HG03432 (cell line): ENCODE data around the gene C1QBP.
"Not testable (repeated sequence)": the region's sequence is repeated elsewhere in the genome, so short reads cannot be mapped to it uniquely, and the experiment has no call there.

Experiments
- ATAC-seq: cut with Tn5 transposase; IDR thresholded peaks from one replicate; pipeline ENCODE4 v1.9.1; 2021; ENCODE audit warnings: mild to moderate bottlenecking, moderate library complexity; ENCODE audit not compliant: unreplicated experiment

The C1QBP gene

GRCh38 chr17:5434984-5435383 lies 4.0 kb downstream of the C1QBP start:
- ATAC-seq = no peak

GRCh38 chr17:5431949-5432556 lies 6.9 kb downstream of the C1QBP start:
- no peak for ATAC-seq

GRCh38 chr17:5431234-5431633 lies 7.7 kb downstream of the C1QBP start:
- not testable (repeated sequence) for ATAC-seq

GRCh38 chr17:5430413-5430999 lies 8.4 kb downstream of the C1QBP start:
- ATAC-seq = no peak

- ATAC-seq = no peak
Observed at GRCh38 chr17:5429191-5429887, 9.6 kb downstream of the C1QBP start.

- no peak for ATAC-seq
Observed at GRCh38 chr17:5425826-5426225, 13.1 kb downstream of the C1QBP start.

- ATAC-seq = no peak
Observed at GRCh38 chr17:5424909-5425308, 14.0 kb downstream of the C1QBP start.

GRCh38 chr17:5422505-5422904 lies 16.4 kb downstream of the C1QBP start:
- ATAC-seq = no peak

GRCh38 chr17:5419959-5420653 lies 18.8 kb downstream of the C1QBP start, which contains the start of gene RPAIN:
Gene RPAIN (plus strand): TSS chr17:5420182. CDS start chr17:5420211, 29 bp downstream.
- ATAC-seq = peak; percentile 65

GRCh38 chr17:5419356-5419958 lies 19.5 kb downstream of the C1QBP start, which contains the start of gene NUP88:
Gene NUP88 (minus strand): TSS chr17:5419662. CDS start chr17:5419650, 12 bp downstream.
- peak; percentile 88 for ATAC-seq

GRCh38 chr17:5418858-5419355 lies 20.0 kb downstream of the C1QBP start:
- ATAC-seq = peak; percentile 30

- ATAC-seq = no peak
Observed at GRCh38 chr17:5416901-5417300, 22.1 kb downstream of the C1QBP start.

GRCh38 chr17:5413682-5414081 lies 25.3 kb downstream of the C1QBP start:
- no peak for ATAC-seq

- no peak for ATAC-seq
Observed at GRCh38 chr17:5410594-5411272, 28.2 kb downstream of the C1QBP start.

GRCh38 chr17:5408186-5408585 lies 30.8 kb downstream of the C1QBP start:
- ATAC-seq = no peak

- no peak for ATAC-seq
Observed at GRCh38 chr17:5405400-5405799, 33.6 kb downstream of the C1QBP start.

GRCh38 chr17:5399767-5400166 lies 39.2 kb downstream of the C1QBP start:
- ATAC-seq = no peak

- ATAC-seq = no peak
Observed at GRCh38 chr17:5396612-5397011, 42.3 kb downstream of the C1QBP start.

- no peak for ATAC-seq
Observed at GRCh38 chr17:5391678-5392077, 47.3 kb downstream of the C1QBP start.
